BLaER1 treated with 17β-estradiol and CSF1 and Interleukin-3, amounts not matched to agents 10 nM and 100 nM (cell line): ENCODE results near the gene DMPK.

Experiments used
- H3K27ac ChIP-seq, 11 experiments: shearing (Covaris generic); formaldehyde crosslinking; 2 replicates each; pipeline ENCODE4 v1.8.1; 2022
- H3K27me3 ChIP-seq, 11 experiments: shearing (Covaris generic); formaldehyde crosslinking; 2 replicates each; pipeline ENCODE4 v1.8.1; 2022
- H3K36me3 ChIP-seq, 11 experiments: shearing (Covaris generic); formaldehyde crosslinking; 2 replicates each; pipeline ENCODE4 v1.8.1; 2022
- H3K4me1 ChIP-seq, 10 experiments: shearing (Covaris generic); formaldehyde crosslinking; 2 replicates each; pipeline ENCODE4 v1.8.1; 2022
- H3K4me2 ChIP-seq, 11 experiments: shearing (Covaris generic); formaldehyde crosslinking; 2 replicates each; pipeline ENCODE4 v1.8.1; 2022
- H3K4me3 ChIP-seq, 10 experiments: shearing (Covaris generic); formaldehyde crosslinking; 2 replicates each; pipeline ENCODE4 v1.8.1; 2022
- H3K9ac ChIP-seq, 11 experiments: shearing (Covaris generic); formaldehyde crosslinking; 2 replicates each; pipeline ENCODE4 v1.8.1; 2022
- H3K9me3 ChIP-seq, 11 experiments: shearing (Covaris generic); formaldehyde crosslinking; replicated peaks in 1 of 11; 2 replicates each; pipeline ENCODE4 v1.8.1; 2022
- H4K20me1 ChIP-seq, 11 experiments: shearing (Covaris generic); formaldehyde crosslinking; 2 replicates each; pipeline ENCODE4 v1.8.1; 2022
- Cebpa-rat ChIP-seq, 11 experiments: shearing (Covaris generic); IDR thresholded peaks; 2 replicates each; pipeline ENCODE4 v1.8.1; 2022

DMPK gene

DNA sequence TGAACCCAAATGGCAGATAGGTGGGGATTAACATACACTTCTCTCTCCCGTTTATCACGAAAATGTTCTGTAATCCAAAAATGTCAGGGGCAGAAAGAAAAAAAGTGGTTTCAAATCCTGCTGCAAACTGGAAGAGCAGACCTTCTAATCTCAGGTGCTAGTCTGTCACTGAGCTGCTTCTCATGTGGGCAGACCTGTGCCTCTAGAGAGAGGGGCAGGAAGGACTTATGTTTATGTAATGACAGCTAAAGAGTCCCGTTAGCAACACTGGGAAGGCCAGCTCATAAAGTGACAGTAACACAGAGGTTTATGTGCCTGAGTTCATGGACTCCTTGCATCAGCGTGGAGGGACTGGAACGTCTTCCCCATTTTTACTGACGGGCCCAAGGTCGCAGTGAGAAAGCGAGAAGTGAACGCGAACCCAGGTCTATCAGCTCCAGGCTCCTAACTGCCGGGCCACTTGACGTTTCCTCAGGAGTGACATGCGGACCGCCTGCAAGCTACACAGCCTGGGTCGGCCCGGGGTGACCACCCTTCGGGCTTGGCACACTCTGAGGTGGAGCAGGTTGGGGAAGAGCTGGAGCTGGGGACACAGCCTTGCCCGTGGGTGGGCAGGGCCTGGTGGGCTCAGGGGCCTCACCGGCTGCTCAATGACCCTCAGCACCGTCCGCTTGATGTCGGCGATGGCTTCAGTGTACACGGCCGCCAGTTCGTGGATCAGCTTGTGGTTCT lies 42.4 kb upstream of the DMPK start:
- H3K9me3 ChIP-seq, result no peaks in the 10 kb centered on the region
- peaks cover 0 to 20% (median 0%) of the 10 kb centered on the region in 10 experiments; a peak in 6 of 20 replicates for H3K4me1 ChIP-seq
- no peak for TF ChIP-seq Cebpa-rat (IDR thresholded peaks at IDR 0.05)
- H3K9ac ChIP-seq, result 0 out of 22 replicates have a peak overlapping the region, but pooled peaks of 1 of the 11 experiments have one; percentile 4
- no peak overlapping the region for H3K4me2 ChIP-seq
- H3K27ac ChIP-seq, result no peak overlapping the region
- no peaks in the 10 kb centered on the region for H3K27me3 ChIP-seq
- H3K36me3 ChIP-seq, result peaks cover 92 to 98% (median 95%) of the 10 kb centered on the region in 11 experiments
- H3K4me3 ChIP-seq, result no peak overlapping the region
- H4K20me1 ChIP-seq, result peaks cover 0 to 97% (median 29%) of the 10 kb centered on the region in 11 experiments; a peak in 15 of 22 replicates

GRCh38 chr19:45824041-45824471 lies 41.8 kb upstream of the DMPK start:
- Histone ChIP-seq H3K4me1 (peaks cover 0 to 20% (median 0%) of the 10 kb centered on the region in 10 experiments; a peak in 6 of 20 replicates), H3K9me3 (no peaks in the 10 kb centered on the region), H3K4me2 (no peak overlapping the region), H3K27me3 (no peaks in the 10 kb centered on the region), H3K9ac (no peak overlapping the region), H3K27ac (no peak overlapping the region), H3K4me3 (no peak overlapping the region), H4K20me1 (peaks cover 0 to 97% (median 35%) of the 10 kb centered on the region in 11 experiments; a peak in 15 of 22 replicates), H3K36me3 (peaks cover 87 to 98% (median 94%) of the 10 kb centered on the region in 11 experiments)
- TF ChIP-seq Cebpa-rat (IDR thresholded peaks at IDR 0.05), result no peak

- Histone ChIP-seq H3K9ac (no peak overlapping the region), H4K20me1 (peaks cover 0 to 97% (median 32%) of the 10 kb centered on the region in 11 experiments; a peak in 17 of 22 replicates), H3K4me1 (peaks cover 0 to 24% (median 4%) of the 10 kb centered on the region in 10 experiments; a peak in 9 of 20 replicates), H3K4me2 (no peak overlapping the region), H3K4me3 (no peak overlapping the region), H3K27me3 (no peaks in the 10 kb centered on the region), H3K27ac (no peak overlapping the region), H3K36me3 (peaks cover 78 to 98% (median 87%) of the 10 kb centered on the region in 11 experiments), H3K9me3 (no peaks in the 10 kb centered on the region)
- TF ChIP-seq Cebpa-rat (IDR thresholded peaks at IDR 0.05), result no peak
Observed at GRCh38 chr19:45823182-45823581, 40.9 kb upstream of the DMPK start.

GRCh38 chr19:45822716-45823115 lies 40.4 kb upstream of the DMPK start:
- Histone ChIP-seq H3K27ac (no peak overlapping the region), H4K20me1 (peaks cover 2 to 97% (median 33%) of the 10 kb centered on the region in 11 experiments; a peak in 19 of 22 replicates), H3K4me1 (peaks cover 0 to 29% (median 9%) of the 10 kb centered on the region in 10 experiments; a peak in 16 of 20 replicates), H3K36me3 (peaks cover 77 to 98% (median 85%) of the 10 kb centered on the region in 11 experiments), H3K27me3 (no peaks in the 10 kb centered on the region), H3K9ac (no peak overlapping the region), H3K4me2 (no peak overlapping the region), H3K4me3 (no peak overlapping the region), H3K9me3 (no peaks in the 10 kb centered on the region)
- no peak for TF ChIP-seq Cebpa-rat (IDR thresholded peaks at IDR 0.05)

- H3K4me1 ChIP-seq, result peaks cover 4 to 38% (median 18%) of the 10 kb centered on the region in 10 experiments; a peak in 19 of 20 replicates
- no peaks in the 10 kb centered on the region for H3K9me3 ChIP-seq
- H4K20me1 ChIP-seq, result peaks cover 5 to 95% (median 36%) of the 10 kb centered on the region in 11 experiments; a peak in 19 of 22 replicates
- peaks cover 65 to 88% (median 76%) of the 10 kb centered on the region in 11 experiments for H3K36me3 ChIP-seq
- no peak overlapping the region for H3K9ac ChIP-seq
- H3K27me3 ChIP-seq, result no peaks in the 10 kb centered on the region
- H3K4me2 ChIP-seq, result no peak overlapping the region
- no peak overlapping the region for H3K27ac ChIP-seq
- H3K4me3 ChIP-seq, result no peak overlapping the region
- no peak for TF ChIP-seq Cebpa-rat (IDR thresholded peaks at IDR 0.05)
Observed at GRCh38 chr19:45821570-45821969, 39.3 kb upstream of the DMPK start.

DNA sequence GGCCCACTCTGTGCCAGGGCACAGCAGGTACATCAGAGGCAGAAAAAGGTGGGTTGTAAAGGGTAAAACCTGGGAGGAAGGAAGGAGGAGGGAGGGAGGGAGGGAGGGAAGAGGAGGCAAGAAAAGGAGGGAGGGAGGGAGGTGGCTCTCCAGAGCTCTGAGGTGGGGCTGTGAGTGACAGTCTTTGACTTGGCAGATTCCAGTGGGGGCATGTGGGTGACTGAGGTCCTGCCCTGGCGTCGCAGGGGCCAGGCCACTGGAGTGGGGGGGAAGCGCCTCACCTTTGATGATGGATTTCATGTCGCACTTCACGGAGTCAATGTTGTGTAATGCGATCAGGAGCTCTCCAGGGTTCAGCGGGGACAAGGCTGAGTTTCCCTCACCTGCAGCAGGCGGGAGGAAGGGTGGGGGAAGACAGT lies 38.8 kb upstream of the DMPK start:
- Histone ChIP-seq H3K36me3 (peaks cover 61 to 83% (median 72%) of the 10 kb centered on the region in 11 experiments), H3K27ac (no peak overlapping the region)

GRCh38 chr19:45820413-45821102 lies 38.3 kb upstream of the DMPK start:
- peaks cover 55 to 78% (median 66%) of the 10 kb centered on the region in 11 experiments for H3K36me3 ChIP-seq

More for the DNA sequence above, 38.8 kb upstream of the DMPK start:
- no peaks in the 10 kb centered on the region for H3K9me3 ChIP-seq
- H4K20me1 ChIP-seq, result peaks cover 5 to 94% (median 36%) of the 10 kb centered on the region in 11 experiments; a peak in 19 of 22 replicates
- H3K9ac ChIP-seq, result no peak overlapping the region
- no peak for TF ChIP-seq Cebpa-rat (IDR thresholded peaks at IDR 0.05)
- H3K27me3 ChIP-seq, result no peaks in the 10 kb centered on the region
- no peak overlapping the region for H3K4me2 ChIP-seq
- no peak overlapping the region for H3K4me3 ChIP-seq
- H3K4me1 ChIP-seq, result peaks cover 9 to 43% (median 23%) of the 10 kb centered on the region in 10 experiments

GRCh38 chr19:45819769-45820168 lies 37.5 kb upstream of the DMPK start:
- H3K9ac ChIP-seq, result peak overlapping the region in 1 of 11 experiments; percentile 24; a peak in 1 of 22 replicates
- no peak overlapping the region for H3K4me2 ChIP-seq
- peaks cover 0 to 5% (median 0%) of the 10 kb centered on the region in 11 experiments; a peak in 2 of 22 replicates for H3K27me3 ChIP-seq
- peaks cover 8 to 85% (median 37%) of the 10 kb centered on the region in 11 experiments; a peak in 18 of 22 replicates for H4K20me1 ChIP-seq
- peaks cover 47 to 70% (median 58%) of the 10 kb centered on the region in 11 experiments for H3K36me3 ChIP-seq
- TF ChIP-seq Cebpa-rat (IDR thresholded peaks at IDR 0.05), result no peak
- H3K4me1 ChIP-seq, result peaks cover 16 to 55% (median 35%) of the 10 kb centered on the region in 10 experiments
- H3K9me3 ChIP-seq, result no peaks in the 10 kb centered on the region
- H3K27ac ChIP-seq, result peak overlapping the region in 3 of 11 experiments; percentile 4 to 40 (median 35); a peak in 3 of 22 replicates
- H3K4me3 ChIP-seq, result no peak overlapping the region

More at GRCh38 chr19:45820413-45821102, 38.3 kb upstream of the DMPK start:
- H3K4me2 ChIP-seq, result no peak overlapping the region
- no peak overlapping the region for H3K4me3 ChIP-seq
- no peaks in the 10 kb centered on the region for H3K9me3 ChIP-seq
- H4K20me1 ChIP-seq, result peaks cover 5 to 88% (median 36%) of the 10 kb centered on the region in 11 experiments; a peak in 19 of 22 replicates
- no peaks in the 10 kb centered on the region for H3K27me3 ChIP-seq
- peaks cover 14 to 48% (median 28%) of the 10 kb centered on the region in 10 experiments for H3K4me1 ChIP-seq
- peak overlapping the region in 2 of 11 experiments; percentile 10 to 41; a peak in 4 of 22 replicates for H3K9ac ChIP-seq
- no peak for TF ChIP-seq Cebpa-rat (IDR thresholded peaks at IDR 0.05)
- peak overlapping the region in 3 of 11 experiments; percentile 4 to 40 (median 35); a peak in 4 of 22 replicates for H3K27ac ChIP-seq
